NCI-H187 (cell line): ENCODE data around the gene ZSWIM8.

Experiments
- DNase-seq, 2 experiments: peaks; one replicate each; lab custom pipeline; 2025; lab: John Stamatoyannopoulos, UW

The ZSWIM8 gene

GRCh38 chr10:73841061-73841421 lies 55.6 kb downstream of the ZSWIM8 start:
- no peak for DNase-seq

- no peak for DNase-seq
These were observed 56.3 kb downstream of the ZSWIM8 start for GRCh38 chr10:73841526-73842285.

GRCh38 chr10:73842349-73842748 lies 56.9 kb downstream of the ZSWIM8 start:
- no peak for DNase-seq

- DNase-seq: no peak
These were observed 57.9 kb downstream of the ZSWIM8 start for GRCh38 chr10:73843261-73843660.

- no peak for DNase-seq
These were observed 61.6 kb downstream of the ZSWIM8 start for GRCh38 chr10:73847031-73847430.

- peak; percentile 8 to 29 for DNase-seq
These were observed 63.5 kb downstream of the ZSWIM8 start for GRCh38 chr10:73848821-73849489.

- no peak for DNase-seq
These were observed 64.8 kb downstream of the ZSWIM8 start for GRCh38 chr10:73850211-73850610.

GRCh38 chr10:73850863-73851461 lies 65.6 kb downstream of the ZSWIM8 start:
- DNase-seq: no peak
